T-helper 2 cell treated with Interferon-gamma antibody and Interleukin-4, amounts not matched to agents 5 μg/mL and 100 μg/mL, for 36 hours (primary cell): Measurements from ENCODE around the gene SUN2.

Experiments used
- DNase-seq: peaks from one replicate; pipeline ENCODE4 v3.0.0; 2021; ENCODE audit warnings: low spot score
- H3K27ac Mint-ChIP-seq: one replicate; pipeline ENCODE4 v1.8.0; 2021; ENCODE audit warnings: mild to moderate bottlenecking, mixed read lengths
- H3K27me3 Mint-ChIP-seq: one replicate; pipeline ENCODE4 v1.8.0; 2021; ENCODE audit warnings: low read depth, mixed read lengths
- H3K36me3 Mint-ChIP-seq: one replicate; pipeline ENCODE4 v1.8.0; 2021; ENCODE audit warnings: low read depth, mixed read lengths
- H3K4me1 Mint-ChIP-seq: one replicate; pipeline ENCODE4 v1.8.0; 2021; ENCODE audit warnings: low read depth, mixed read lengths
- H3K4me3 Mint-ChIP-seq: one replicate; pipeline ENCODE4 v1.8.0; 2022; ENCODE audit warnings: mild to moderate bottlenecking, moderate library complexity, mixed read lengths
- H3K9me3 Mint-ChIP-seq: one replicate; pipeline ENCODE4 v1.8.0; 2021; ENCODE audit warnings: mixed read lengths

Gene SUN2

GRCh38 chr22:38704654-38705234 is 51.1 kb downstream of the SUN2 start:
- Mint-ChIP-seq H3K27ac (peak overlapping the region; percentile 100), H3K36me3 (peaks cover 28% of the 10 kb centered on the region), H3K4me1 (peaks cover 51% of the 10 kb centered on the region), H3K4me3 (peak overlapping the region; percentile 94), H3K9me3 (no peaks in the 10 kb centered on the region), H3K27me3 (no peaks in the 10 kb centered on the region)
- peak; percentile 23 for DNase-seq

GRCh38 chr22:38700789-38701628 is 54.8 kb downstream of the SUN2 start, which contains the start of gene JOSD1:
Gene JOSD1, minus strand, starts transcription at chr22:38700943. Its CDS starts 956 bp downstream, at chr22:38699987.
- no peaks in the 10 kb centered on the region for H3K27me3 Mint-ChIP-seq
- peak within 1 kb of the TSS; percentile 96 for H3K4me3 Mint-ChIP-seq
- peaks cover 54% of the 10 kb centered on the region for H3K4me1 Mint-ChIP-seq
- peak; percentile 98 for DNase-seq
- peaks cover 23% of the 10 kb centered on the region for H3K36me3 Mint-ChIP-seq
- H3K27ac Mint-ChIP-seq: peak within 1 kb of the TSS; percentile 100
- no peaks in the 10 kb centered on the region for H3K9me3 Mint-ChIP-seq

GRCh38 chr22:38700270-38700788 is 55.5 kb downstream of the SUN2 start:
- Mint-ChIP-seq H3K27me3 (no peaks in the 10 kb centered on the region), H3K36me3 (peaks cover 24% of the 10 kb centered on the region), H3K4me1 (peaks cover 54% of the 10 kb centered on the region), H3K27ac (peak overlapping the region; percentile 100), H3K9me3 (no peaks in the 10 kb centered on the region), H3K4me3 (peak overlapping the region; percentile 96)
- DNase-seq: no peak

- Mint-ChIP-seq H3K4me1 (peaks cover 54% of the 10 kb centered on the region), H3K27me3 (no peaks in the 10 kb centered on the region), H3K4me3 (peak overlapping the region; percentile 94), H3K36me3 (peaks cover 29% of the 10 kb centered on the region), H3K9me3 (no peaks in the 10 kb centered on the region), H3K27ac (peak overlapping the region; percentile 89)
- no peak for DNase-seq
Measured at GRCh38 chr22:38699784-38700183, 56.0 kb downstream of the SUN2 start.

GRCh38 chr22:38699143-38699542 is 56.7 kb downstream of the SUN2 start:
- Mint-ChIP-seq H3K4me1 (peaks cover 50% of the 10 kb centered on the region), H3K9me3 (no peaks in the 10 kb centered on the region), H3K27me3 (no peaks in the 10 kb centered on the region), H3K36me3 (peaks cover 33% of the 10 kb centered on the region), H3K4me3 (peak overlapping the region; percentile 94), H3K27ac (peak overlapping the region; percentile 89)
- DNase-seq: no peak

- H3K36me3 Mint-ChIP-seq: peaks cover 35% of the 10 kb centered on the region
- peak overlapping the region; percentile 89 for H3K27ac Mint-ChIP-seq
- H3K27me3 Mint-ChIP-seq: no peaks in the 10 kb centered on the region
- peaks cover 46% of the 10 kb centered on the region for H3K4me1 Mint-ChIP-seq
- DNase-seq: no peak
- no peaks in the 10 kb centered on the region for H3K9me3 Mint-ChIP-seq
- peak overlapping the region; percentile 94 for H3K4me3 Mint-ChIP-seq
Measured at GRCh38 chr22:38698407-38699094, 57.2 kb downstream of the SUN2 start.

- DNase-seq: no peak
- no peaks in the 10 kb centered on the region for H3K9me3 Mint-ChIP-seq
- H3K27ac Mint-ChIP-seq: peak overlapping the region; percentile 89
- peaks cover 44% of the 10 kb centered on the region for H3K36me3 Mint-ChIP-seq
- peaks cover 51% of the 10 kb centered on the region for H3K4me1 Mint-ChIP-seq
- H3K27me3 Mint-ChIP-seq: no peaks in the 10 kb centered on the region
- H3K4me3 Mint-ChIP-seq: peak overlapping the region; percentile 94
Measured at GRCh38 chr22:38697425-38698089, 58.2 kb downstream of the SUN2 start.

GRCh38 chr22:38696606-38697424 is 59.0 kb downstream of the SUN2 start:
- peak overlapping the region; percentile 94 for H3K4me3 Mint-ChIP-seq
- no peaks in the 10 kb centered on the region for H3K27me3 Mint-ChIP-seq
- H3K9me3 Mint-ChIP-seq: no peaks in the 10 kb centered on the region
- DNase-seq: peak; percentile 53
- H3K4me1 Mint-ChIP-seq: peaks cover 51% of the 10 kb centered on the region
- H3K36me3 Mint-ChIP-seq: peaks cover 45% of the 10 kb centered on the region
- peak overlapping the region; percentile 89 for H3K27ac Mint-ChIP-seq

- Mint-ChIP-seq H3K4me3 (no peak overlapping the region), H3K36me3 (peaks cover 48% of the 10 kb centered on the region), H3K9me3 (no peaks in the 10 kb centered on the region), H3K27me3 (no peaks in the 10 kb centered on the region), H3K4me1 (peaks cover 52% of the 10 kb centered on the region), H3K27ac (peak overlapping the region; percentile 74)
- DNase-seq: no peak
Measured at GRCh38 chr22:38694940-38695339, 60.9 kb downstream of the SUN2 start.

GRCh38 chr22:38694049-38694448 is 61.7 kb downstream of the SUN2 start:
- H3K9me3 Mint-ChIP-seq: no peaks in the 10 kb centered on the region
- H3K27me3 Mint-ChIP-seq: no peaks in the 10 kb centered on the region
- no peak overlapping the region for H3K27ac Mint-ChIP-seq
- peaks cover 55% of the 10 kb centered on the region for H3K36me3 Mint-ChIP-seq
- H3K4me3 Mint-ChIP-seq: no peak overlapping the region
- H3K4me1 Mint-ChIP-seq: peaks cover 43% of the 10 kb centered on the region
- no peak for DNase-seq

GRCh38 chr22:38689651-38690050 is 66.1 kb downstream of the SUN2 start:
- Mint-ChIP-seq H3K36me3 (peaks cover 55% of the 10 kb centered on the region), H3K27me3 (no peaks in the 10 kb centered on the region)

GRCh38 chr22:38685761-38686160 is 70.0 kb downstream of the SUN2 start:
- Mint-ChIP-seq H3K36me3 (peaks cover 58% of the 10 kb centered on the region), H3K27me3 (no peaks in the 10 kb centered on the region)

More at GRCh38 chr22:38689651-38690050, 66.1 kb downstream of the SUN2 start:
- H3K9me3 Mint-ChIP-seq: no peaks in the 10 kb centered on the region
- H3K27ac Mint-ChIP-seq: no peak overlapping the region
- no peak for DNase-seq
- H3K4me1 Mint-ChIP-seq: peaks cover 12% of the 10 kb centered on the region
- no peak overlapping the region for H3K4me3 Mint-ChIP-seq

GRCh38 chr22:38684895-38685294 is 70.9 kb downstream of the SUN2 start:
- DNase-seq: no peak
- peaks cover 58% of the 10 kb centered on the region for H3K36me3 Mint-ChIP-seq
- no peaks in the 10 kb centered on the region for H3K9me3 Mint-ChIP-seq
- no peak overlapping the region for H3K27ac Mint-ChIP-seq
- peaks cover 16% of the 10 kb centered on the region for H3K4me1 Mint-ChIP-seq
- no peak overlapping the region for H3K4me3 Mint-ChIP-seq
- H3K27me3 Mint-ChIP-seq: no peaks in the 10 kb centered on the region

More at GRCh38 chr22:38685761-38686160, 70.0 kb downstream of the SUN2 start:
- Mint-ChIP-seq H3K4me1 (peaks cover 16% of the 10 kb centered on the region), H3K27ac (no peak overlapping the region), H3K4me3 (no peak overlapping the region), H3K9me3 (no peaks in the 10 kb centered on the region)
- no peak for DNase-seq
